ENCODE data around the gene SHMT1.
"Not testable (repeated sequence)": the region's sequence is repeated elsewhere in the genome, so short reads cannot be mapped to it uniquely, and the experiment has no call there.

DNA sequence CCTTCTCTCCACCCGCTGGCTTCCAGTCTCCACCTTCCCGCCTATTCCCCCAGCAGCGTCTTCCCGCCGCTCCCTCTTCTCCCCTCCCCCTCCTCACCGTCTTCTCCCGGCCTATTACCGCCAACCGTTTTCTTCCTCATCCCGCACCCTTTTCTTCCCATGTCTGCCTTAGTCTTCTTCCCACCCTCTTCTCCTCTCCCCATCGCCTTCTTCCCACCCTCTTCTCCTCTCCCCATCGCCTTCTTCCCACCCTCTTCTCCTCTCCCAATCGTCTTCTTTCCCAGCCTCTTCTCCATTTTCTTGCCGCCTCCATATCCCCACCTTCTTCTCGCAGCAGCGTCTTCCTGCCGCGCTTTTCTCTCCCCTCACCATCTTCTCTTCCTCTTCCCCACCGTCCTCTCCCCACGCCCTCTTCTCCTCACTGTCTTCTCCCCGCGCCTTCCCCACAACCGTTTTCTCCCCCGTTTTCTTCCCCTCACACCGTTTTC, 48.1 kb upstream of the SHMT1 start:
- TF ChIP-seq, protein P1, sequence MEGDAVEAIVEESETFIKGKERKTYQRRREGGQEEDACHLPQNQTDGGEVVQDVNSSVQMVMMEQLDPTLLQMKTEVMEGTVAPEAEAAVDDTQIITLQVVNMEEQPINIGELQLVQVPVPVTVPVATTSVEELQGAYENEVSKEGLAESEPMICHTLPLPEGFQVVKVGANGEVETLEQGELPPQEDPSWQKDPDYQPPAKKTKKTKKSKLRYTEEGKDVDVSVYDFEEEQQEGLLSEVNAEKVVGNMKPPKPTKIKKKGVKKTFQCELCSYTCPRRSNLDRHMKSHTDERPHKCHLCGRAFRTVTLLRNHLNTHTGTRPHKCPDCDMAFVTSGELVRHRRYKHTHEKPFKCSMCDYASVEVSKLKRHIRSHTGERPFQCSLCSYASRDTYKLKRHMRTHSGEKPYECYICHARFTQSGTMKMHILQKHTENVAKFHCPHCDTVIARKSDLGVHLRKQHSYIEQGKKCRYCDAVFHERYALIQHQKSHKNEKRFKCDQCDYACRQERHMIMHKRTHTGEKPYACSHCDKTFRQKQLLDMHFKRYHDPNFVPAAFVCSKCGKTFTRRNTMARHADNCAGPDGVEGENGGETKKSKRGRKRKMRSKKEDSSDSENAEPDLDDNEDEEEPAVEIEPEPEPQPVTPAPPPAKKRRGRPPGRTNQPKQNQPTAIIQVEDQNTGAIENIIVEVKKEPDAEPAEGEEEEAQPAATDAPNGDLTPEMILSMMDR (IDR thresholded peaks at IDR 0.05; ENCODE audit: low read depth, low read length) = not testable (repeated sequence)
- TF ChIP-seq POLR2A (IDR thresholded peaks at IDR 0.05; ENCODE audit: extremely low read depth, insufficient read length) = not testable (repeated sequence)

Data from NB4 (cell line).